OCI-LY3 (cell line): ENCODE measurements around the gene DNAJA4.

Source experiments
- H2AFZ ChIP-seq: fragments of 200-600, 300-600 bp; shearing (Covaris generic); 2 replicates; pipeline ENCODE4 v1.6.0; 2014; ENCODE audit warnings: antibody characterized with exemption, low read depth, low read length
- H3K27ac ChIP-seq: fragments of 200-600, 300-600 bp; sonication (generic); 2 replicates; pipeline ENCODE4 v1.5.1; 2014; ENCODE audit warnings: mild to moderate bottlenecking, low read length, moderate library complexity, mixed read lengths
- H3K27me3 ChIP-seq: fragments of 200-600, 300-600 bp; sonication (generic); 2 replicates; pipeline ENCODE4 v1.6.1; 2014; ENCODE audit warnings: low read depth, low read length, mixed read lengths
- H3K36me3 ChIP-seq: fragments of 200-600, 300-600 bp; sonication (generic); replicated peaks from 2 replicates; pipeline ENCODE3; 2014; ENCODE audit warnings: low read depth, low read length, mixed read lengths
- H3K4me1 ChIP-seq: fragments of 300-600, 200-600 bp; sonication (generic); 2 replicates; pipeline ENCODE4 v1.6.1; 2014; ENCODE audit warnings: low read length, mixed read lengths
- H3K4me2 ChIP-seq: fragments of 200-600, 300-600 bp; sonication (generic); 2 replicates; pipeline ENCODE4 v1.6.1; 2014; ENCODE audit warnings: low read length, mixed read lengths
- H3K4me3 ChIP-seq: fragments of 300-600, 200-600 bp; sonication (generic); 2 replicates; pipeline ENCODE4 v1.5.1; 2014; ENCODE audit warnings: antibody characterized with exemption, mild to moderate bottlenecking, low read length, moderate library complexity
- H3K79me2 ChIP-seq: fragments of 300-600, 200-600 bp; shearing (Covaris generic); 2 replicates; pipeline ENCODE4 v1.6.1; 2014; ENCODE audit warnings: mild to moderate bottlenecking, low read length, mixed read lengths
- H3K9ac ChIP-seq: fragments of 300-600, 200-600 bp; shearing (Covaris generic); 2 replicates; pipeline ENCODE4 v1.6.0; 2014; ENCODE audit warnings: mild to moderate bottlenecking, low read length, moderate library complexity
- H3K9me3 ChIP-seq: fragments of 200-600, 300-600 bp; shearing (Covaris generic); 2 replicates; pipeline ENCODE4 v1.6.1; 2014; ENCODE audit warnings: low read length, mixed read lengths; ENCODE audit not compliant: insufficient read depth
- H4K20me1 ChIP-seq: fragments of 200-600, 300-600 bp; sonication (generic); 2 replicates; pipeline ENCODE4 v1.6.1; 2016; ENCODE audit warnings: low read length, mixed read lengths; ENCODE audit not compliant: insufficient read depth
- EZH2phosphoT487 ChIP-seq: fragments of 200-600 bp; shearing (Covaris generic); IDR thresholded peaks from 2 replicates; pipeline ENCODE4 v1.6.1; 2018; ENCODE audit warnings: antibody characterized with exemption, mixed run types, low read depth
- TF ChIP-seq, protein P1 (sequence below): fragments of 200-600, 300-600 bp; sonication (generic); IDR thresholded peaks from 2 replicates; pipeline ENCODE4 v1.5.1; 2014; ENCODE audit warnings: antibody characterized with exemption, low read length, low read depth

DNAJA4 gene

DNA sequence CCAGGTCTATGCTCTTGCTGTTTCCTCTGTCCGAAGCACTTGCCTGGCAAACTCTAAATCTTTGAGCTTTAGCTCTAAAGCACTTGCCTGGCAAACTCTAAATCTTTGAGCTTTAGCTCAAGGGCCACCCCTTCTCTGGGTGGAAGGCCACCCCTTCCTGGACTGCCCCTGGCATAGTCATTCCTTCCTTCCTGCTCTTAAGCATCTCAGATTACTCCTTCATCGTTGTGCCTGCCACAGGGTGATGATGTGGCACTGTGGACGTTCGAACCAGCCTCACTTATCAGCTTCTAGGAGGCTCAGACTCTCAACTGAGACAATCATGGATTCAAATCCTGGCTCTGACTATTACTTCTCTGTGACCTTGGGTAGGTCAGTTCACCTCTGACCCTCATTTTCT lies 65.3 kb downstream of the DNAJA4 start:
- Histone ChIP-seq H3K9me3 (no peaks in the 10 kb centered on the region), H2AFZ (no peak overlapping the region), H3K27ac (no peak overlapping the region), H3K27me3 (no peaks in the 10 kb centered on the region), H3K9ac (no peak overlapping the region), H3K36me3 (no peaks in the 10 kb centered on the region), H3K79me2 (no peaks in the 10 kb centered on the region), H3K4me3 (no peak overlapping the region), H3K4me2 (no peak overlapping the region), H4K20me1 (no peaks in the 10 kb centered on the region), H3K4me1 (peaks cover 11% of the 10 kb centered on the region; the same call in 1 of the 2 replicates)
- TF ChIP-seq, protein P1, sequence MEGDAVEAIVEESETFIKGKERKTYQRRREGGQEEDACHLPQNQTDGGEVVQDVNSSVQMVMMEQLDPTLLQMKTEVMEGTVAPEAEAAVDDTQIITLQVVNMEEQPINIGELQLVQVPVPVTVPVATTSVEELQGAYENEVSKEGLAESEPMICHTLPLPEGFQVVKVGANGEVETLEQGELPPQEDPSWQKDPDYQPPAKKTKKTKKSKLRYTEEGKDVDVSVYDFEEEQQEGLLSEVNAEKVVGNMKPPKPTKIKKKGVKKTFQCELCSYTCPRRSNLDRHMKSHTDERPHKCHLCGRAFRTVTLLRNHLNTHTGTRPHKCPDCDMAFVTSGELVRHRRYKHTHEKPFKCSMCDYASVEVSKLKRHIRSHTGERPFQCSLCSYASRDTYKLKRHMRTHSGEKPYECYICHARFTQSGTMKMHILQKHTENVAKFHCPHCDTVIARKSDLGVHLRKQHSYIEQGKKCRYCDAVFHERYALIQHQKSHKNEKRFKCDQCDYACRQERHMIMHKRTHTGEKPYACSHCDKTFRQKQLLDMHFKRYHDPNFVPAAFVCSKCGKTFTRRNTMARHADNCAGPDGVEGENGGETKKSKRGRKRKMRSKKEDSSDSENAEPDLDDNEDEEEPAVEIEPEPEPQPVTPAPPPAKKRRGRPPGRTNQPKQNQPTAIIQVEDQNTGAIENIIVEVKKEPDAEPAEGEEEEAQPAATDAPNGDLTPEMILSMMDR = no peak
- no peak for TF ChIP-seq EZH2phosphoT487
